Measurements from ENCODE around the gene SRRD. TPM values are rescaled to one million over a fixed set of nuclear protein-coding genes. Genes with fewer than 3 reads are reported as not detected.

SRRD gene
- total RNA-seq, 1 donor from 2014 or later = 23.2 TPM

DNA sequence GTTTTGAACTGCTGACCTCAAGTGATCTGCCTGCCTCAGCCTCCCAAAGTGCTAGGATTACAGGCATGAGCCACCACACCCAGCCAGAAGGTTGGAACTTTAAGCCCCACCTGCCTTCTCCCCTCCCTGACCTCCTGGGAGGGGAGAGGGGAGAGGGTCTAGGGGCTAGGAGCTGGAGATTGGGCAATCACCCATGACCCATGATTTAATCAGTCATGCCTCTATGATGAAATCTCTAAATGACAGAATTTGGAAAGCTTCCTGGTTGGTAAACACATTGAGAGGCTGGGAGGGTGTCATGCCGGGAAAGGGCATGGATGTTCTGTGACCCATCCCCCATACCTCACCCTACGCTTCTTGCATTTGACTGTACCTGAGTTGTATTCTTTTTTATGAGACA, 45.7 kb downstream of the SRRD start:
- Mint-ChIP-seq H3K9me3 (ENCODE audit: low read depth) (no peaks in the 10 kb centered on the region), H3K27ac (ENCODE audit: unreplicated experiment) (no peak overlapping the region), H3K27me3 (ENCODE audit: low read depth) (no peaks in the 10 kb centered on the region), H3K36me3 (ENCODE audit: low read depth) (peaks cover 39% of the 10 kb centered on the region), H3K4me3 (ENCODE audit: unreplicated experiment) (no peak overlapping the region), H3K4me1 (ENCODE audit: low read depth) (peaks cover 4% of the 10 kb centered on the region)
- TF ChIP-seq, protein P1, sequence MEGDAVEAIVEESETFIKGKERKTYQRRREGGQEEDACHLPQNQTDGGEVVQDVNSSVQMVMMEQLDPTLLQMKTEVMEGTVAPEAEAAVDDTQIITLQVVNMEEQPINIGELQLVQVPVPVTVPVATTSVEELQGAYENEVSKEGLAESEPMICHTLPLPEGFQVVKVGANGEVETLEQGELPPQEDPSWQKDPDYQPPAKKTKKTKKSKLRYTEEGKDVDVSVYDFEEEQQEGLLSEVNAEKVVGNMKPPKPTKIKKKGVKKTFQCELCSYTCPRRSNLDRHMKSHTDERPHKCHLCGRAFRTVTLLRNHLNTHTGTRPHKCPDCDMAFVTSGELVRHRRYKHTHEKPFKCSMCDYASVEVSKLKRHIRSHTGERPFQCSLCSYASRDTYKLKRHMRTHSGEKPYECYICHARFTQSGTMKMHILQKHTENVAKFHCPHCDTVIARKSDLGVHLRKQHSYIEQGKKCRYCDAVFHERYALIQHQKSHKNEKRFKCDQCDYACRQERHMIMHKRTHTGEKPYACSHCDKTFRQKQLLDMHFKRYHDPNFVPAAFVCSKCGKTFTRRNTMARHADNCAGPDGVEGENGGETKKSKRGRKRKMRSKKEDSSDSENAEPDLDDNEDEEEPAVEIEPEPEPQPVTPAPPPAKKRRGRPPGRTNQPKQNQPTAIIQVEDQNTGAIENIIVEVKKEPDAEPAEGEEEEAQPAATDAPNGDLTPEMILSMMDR (IDR thresholded peaks at IDR 0.05) = no peak
- no peak for DNase-seq (ENCODE audit: low spot score)

DNA sequence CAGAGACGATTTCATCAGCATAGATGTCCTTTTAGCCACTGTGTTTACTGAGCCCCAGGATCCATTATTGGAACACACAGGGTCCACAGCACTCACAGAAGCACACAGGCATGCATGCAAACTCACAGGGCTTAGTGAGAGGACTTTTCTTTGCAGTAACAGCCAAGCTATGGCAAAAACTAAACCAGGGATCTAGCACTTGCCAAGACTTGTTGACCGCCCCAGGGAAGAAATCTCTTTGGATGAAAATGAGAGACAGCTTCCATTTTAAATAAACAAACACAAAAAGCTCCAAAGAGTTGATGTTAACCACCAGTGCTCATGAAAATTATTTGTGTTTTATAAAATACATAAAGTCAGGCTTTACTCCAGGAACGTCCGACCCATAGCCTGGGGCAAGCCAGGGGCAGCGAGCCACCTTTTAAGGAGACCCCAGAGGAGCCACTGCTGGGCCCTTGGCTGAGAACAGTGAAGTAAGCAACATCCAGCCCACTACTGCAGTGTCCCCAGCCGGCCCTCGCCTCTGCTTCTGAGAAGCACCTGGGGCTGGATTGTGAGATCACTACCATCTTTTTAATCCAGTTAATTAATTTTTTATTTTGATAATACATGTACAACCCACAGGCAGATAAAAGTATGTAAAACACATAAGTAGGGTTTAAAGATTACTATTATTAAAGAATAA, 50.6 kb downstream of the SRRD start:
- no peak for DNase-seq (ENCODE audit: low spot score)
- Mint-ChIP-seq H3K27me3 (ENCODE audit: low read depth) (no peaks in the 10 kb centered on the region), H3K36me3 (ENCODE audit: low read depth) (peaks cover 32% of the 10 kb centered on the region), H3K9me3 (ENCODE audit: low read depth) (no peaks in the 10 kb centered on the region), H3K27ac (ENCODE audit: unreplicated experiment) (no peak overlapping the region), H3K4me3 (ENCODE audit: unreplicated experiment) (no peak overlapping the region), H3K4me1 (ENCODE audit: low read depth) (no peaks in the 10 kb centered on the region)
- TF ChIP-seq, protein P1 (IDR thresholded peaks at IDR 0.05) = no peak

DNA sequence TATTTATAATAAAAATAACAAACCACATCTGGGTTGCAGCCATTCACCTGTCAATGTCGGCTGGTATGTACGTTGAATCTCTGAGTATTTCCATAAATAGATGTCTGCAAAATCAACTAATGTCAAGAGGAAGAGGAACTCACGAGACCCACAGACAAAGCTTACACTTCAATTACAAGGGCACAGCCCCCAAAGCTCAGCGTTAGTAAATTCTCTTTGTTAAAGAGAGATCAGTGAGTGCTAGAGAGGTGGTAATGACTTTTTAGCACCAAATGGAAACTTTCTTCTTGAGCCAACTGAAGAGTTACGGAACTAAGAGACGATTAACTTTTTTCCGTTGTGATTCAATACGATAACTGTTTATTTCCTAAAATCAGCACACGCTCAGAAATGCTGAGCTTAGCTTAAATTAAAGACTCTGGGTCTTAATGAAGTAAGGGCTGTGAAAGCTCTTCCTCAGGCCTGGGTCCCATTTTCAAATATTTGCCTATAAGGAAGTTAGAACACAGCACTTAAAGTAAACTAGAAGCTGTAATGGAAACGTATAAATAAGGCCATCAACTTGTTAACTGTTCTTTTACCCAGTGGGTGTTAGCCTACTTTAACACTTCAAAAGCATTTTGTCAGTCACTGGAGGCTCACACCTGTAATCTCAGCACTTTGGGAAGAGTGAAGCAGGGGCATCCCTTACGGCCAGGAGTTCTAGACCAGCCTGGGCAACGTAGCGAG, 51.4 kb downstream of the SRRD start:
- Mint-ChIP-seq H3K27ac (ENCODE audit: unreplicated experiment) (no peak overlapping the region), H3K4me1 (ENCODE audit: low read depth) (no peaks in the 10 kb centered on the region), H3K36me3 (ENCODE audit: low read depth) (peaks cover 29% of the 10 kb centered on the region), H3K9me3 (ENCODE audit: low read depth) (no peaks in the 10 kb centered on the region), H3K27me3 (ENCODE audit: low read depth) (no peaks in the 10 kb centered on the region), H3K4me3 (ENCODE audit: unreplicated experiment) (no peak overlapping the region)
- no peak for DNase-seq (ENCODE audit: low spot score)
- TF ChIP-seq, protein P1 (IDR thresholded peaks at IDR 0.05) = no peak

DNA sequence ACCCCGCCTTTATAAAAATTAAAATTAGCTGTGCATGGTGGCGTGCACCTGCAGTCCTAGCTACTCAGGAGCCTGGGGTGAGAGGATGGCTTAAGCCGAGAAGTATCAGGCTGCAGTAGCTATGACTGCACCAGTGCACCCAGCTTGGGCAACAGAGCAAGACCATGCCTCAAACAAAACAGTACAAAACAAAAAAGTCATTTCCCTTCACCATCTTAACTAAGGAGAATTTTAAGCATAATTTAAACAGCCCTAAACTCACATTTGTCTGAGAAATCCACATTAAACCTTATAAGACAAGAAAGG, 51.9 kb downstream of the SRRD start:
- DNase-seq (ENCODE audit: low spot score) = no peak
- H3K27ac Mint-ChIP-seq (ENCODE audit: unreplicated experiment) = no peak overlapping the region
- no peak overlapping the region for H3K4me3 Mint-ChIP-seq (ENCODE audit: unreplicated experiment)
- TF ChIP-seq, protein P1 (IDR thresholded peaks at IDR 0.05) = no peak
- H3K4me1 Mint-ChIP-seq (ENCODE audit: low read depth) = no peaks in the 10 kb centered on the region
- H3K27me3 Mint-ChIP-seq (ENCODE audit: low read depth) = no peaks in the 10 kb centered on the region
- H3K9me3 Mint-ChIP-seq (ENCODE audit: low read depth) = no peaks in the 10 kb centered on the region
- H3K36me3 Mint-ChIP-seq (ENCODE audit: low read depth) = peaks cover 33% of the 10 kb centered on the region

DNA sequence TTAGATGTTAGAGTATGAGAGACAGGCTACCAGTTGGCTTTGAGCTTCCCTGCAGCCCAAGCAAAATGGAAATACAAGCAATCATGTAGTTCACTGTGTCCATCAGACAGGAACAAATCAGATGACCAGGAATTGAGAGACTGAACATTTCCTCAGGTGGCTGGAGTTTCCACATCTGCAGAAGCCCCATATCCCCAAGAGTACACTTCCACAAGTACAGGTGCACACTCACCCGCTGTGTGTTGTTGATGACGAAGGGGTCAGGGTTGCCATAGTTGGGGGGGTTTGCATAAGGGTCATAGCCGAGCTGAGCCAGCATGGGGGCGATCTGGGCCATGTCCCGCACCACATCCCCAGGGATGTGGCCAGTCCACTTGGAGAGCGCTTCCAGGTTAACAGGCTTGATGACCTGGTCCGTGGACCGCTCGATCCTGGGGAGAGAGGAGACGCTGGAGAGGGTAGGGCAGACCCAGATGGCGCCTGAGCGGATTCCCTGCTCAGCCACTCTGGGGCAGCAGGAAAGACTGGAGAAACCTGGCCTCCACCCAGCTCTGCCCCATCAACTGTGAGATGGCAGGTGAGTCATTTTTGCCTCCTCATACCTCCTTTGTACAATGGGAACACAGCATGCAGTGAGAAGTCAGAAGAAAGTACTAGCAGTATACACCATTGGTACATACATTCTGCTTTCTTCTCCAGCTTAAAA, 52.5 kb downstream of the SRRD start:
- no peak overlapping the region for H3K4me3 Mint-ChIP-seq (ENCODE audit: unreplicated experiment)
- TF ChIP-seq, protein P1 (IDR thresholded peaks at IDR 0.05) = no peak
- no peaks in the 10 kb centered on the region for H3K27me3 Mint-ChIP-seq (ENCODE audit: low read depth)
- DNase-seq (ENCODE audit: low spot score) = no peak
- no peak overlapping the region for H3K27ac Mint-ChIP-seq (ENCODE audit: unreplicated experiment)
- H3K36me3 Mint-ChIP-seq (ENCODE audit: low read depth) = peaks cover 31% of the 10 kb centered on the region
- H3K4me1 Mint-ChIP-seq (ENCODE audit: low read depth) = no peaks in the 10 kb centered on the region
- H3K9me3 Mint-ChIP-seq (ENCODE audit: low read depth) = no peaks in the 10 kb centered on the region

Data from chondrocyte (in vitro differentiated cells).